Right hindlimb (tissue), 1 donor: ENCODE measurements around the gene DHRSX.
"Not testable (repeated sequence)": the region's sequence is repeated elsewhere in the genome, so short reads cannot be mapped to it uniquely, and the experiment has no call there.

Experiments
- DNase-seq: peaks from one replicate; pipeline ENCODE4 v3.0.0-alpha.2; 2018

The DHRSX gene

DNA sequence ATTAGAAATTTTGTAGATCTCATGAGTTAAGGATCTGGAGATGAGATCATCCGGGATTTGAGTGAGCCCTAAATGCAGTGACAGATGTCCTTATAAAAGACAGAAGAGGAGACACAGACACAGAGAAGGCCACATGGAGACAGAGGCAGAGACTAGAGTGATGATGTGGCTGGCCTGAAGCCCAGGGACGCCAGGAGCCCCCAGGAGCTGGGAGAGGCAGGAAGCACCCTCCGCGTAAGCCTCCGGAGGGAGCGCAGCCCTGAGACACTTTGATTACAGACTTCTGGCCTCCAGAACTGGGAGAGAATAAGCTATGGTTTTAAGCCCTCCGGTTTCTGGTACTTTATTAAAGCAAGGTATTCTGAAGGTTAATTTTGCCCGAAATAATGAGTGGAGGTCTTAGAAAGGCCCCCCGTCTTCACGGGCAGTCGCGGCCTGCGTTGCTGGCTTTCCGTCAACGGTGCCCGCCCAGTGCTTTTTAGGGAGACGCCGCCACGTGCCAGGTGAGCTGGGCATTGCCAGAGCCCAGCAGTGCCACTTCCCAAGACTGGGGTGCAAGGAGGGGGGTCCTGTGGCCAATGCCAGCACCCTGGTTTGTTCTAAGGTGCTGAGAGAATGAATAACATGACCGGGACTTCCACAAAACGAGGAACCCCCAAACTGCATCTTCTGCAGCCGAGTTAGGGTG, 8.1 kb downstream of the DHRSX start:
- DNase-seq, result no peak

DNA sequence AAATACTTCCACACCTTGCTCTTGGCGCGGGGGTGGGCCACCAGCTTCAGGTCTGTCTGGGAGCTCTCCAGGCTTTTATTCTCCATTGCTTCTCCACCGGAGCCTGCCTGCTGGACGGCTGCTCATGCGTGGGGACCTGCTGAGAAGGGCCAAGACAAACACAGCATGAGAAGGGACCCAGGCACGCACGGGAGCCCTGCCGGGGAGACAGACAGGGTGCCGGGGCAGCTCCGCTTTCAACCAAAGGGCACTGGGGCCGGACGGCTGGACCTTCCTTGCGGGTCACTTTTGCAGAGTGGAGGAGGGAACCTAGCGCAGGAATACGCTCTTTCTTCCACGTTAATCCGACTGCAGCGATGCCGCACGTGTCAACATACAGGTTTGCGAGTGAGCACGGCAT, 10.1 kb downstream of the DHRSX start:
- peak; percentile 8 for DNase-seq

DNA sequence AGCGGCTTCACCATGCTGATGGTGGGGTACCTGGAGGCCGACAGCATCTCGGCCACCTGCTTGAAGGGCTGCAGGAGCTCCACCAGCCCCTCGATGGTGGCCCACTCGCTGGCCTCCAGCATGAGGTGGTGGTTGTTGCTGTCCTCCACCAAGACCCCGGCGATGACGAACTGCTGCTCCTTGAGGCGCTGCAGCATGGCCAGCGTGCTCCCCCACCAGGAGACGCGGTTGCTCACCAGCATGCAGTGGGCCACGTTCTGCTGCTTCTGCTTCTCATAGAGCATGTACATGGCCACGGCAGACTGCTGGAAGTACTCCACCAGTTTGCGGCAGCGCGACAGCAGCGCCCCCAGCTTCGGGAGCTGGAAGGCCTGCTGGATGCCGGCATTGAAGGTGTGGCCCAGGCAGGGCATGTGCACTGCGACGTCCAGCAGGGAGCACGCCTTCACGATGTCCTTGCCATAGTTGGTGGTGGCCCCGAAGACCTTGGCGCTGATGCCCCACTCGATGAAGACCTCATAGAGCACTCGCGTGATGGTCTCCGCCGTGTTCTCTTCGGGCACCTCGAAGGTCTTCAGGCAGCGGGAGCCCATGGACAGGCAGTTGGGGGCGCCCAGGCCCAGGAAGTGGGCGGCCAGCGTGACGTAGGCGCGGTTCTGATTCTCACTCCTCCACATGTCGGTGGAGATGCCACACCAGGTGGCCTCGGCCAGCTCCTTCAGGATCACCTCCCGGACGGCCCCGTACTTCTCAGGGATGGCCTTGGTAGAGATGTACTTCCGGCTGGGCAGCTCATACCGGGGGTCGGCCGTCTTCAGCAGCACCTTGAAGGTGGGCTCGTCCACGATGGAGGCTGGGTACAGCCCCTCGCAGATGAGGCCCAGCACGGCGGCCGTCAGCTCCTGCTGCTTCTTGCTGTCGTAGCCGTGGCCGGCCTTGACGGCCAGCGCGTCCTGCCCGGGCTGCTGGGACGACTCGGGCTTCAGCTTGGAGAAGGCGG, 11.0 kb downstream of the DHRSX start:
- no peak for DNase-seq

DNA sequence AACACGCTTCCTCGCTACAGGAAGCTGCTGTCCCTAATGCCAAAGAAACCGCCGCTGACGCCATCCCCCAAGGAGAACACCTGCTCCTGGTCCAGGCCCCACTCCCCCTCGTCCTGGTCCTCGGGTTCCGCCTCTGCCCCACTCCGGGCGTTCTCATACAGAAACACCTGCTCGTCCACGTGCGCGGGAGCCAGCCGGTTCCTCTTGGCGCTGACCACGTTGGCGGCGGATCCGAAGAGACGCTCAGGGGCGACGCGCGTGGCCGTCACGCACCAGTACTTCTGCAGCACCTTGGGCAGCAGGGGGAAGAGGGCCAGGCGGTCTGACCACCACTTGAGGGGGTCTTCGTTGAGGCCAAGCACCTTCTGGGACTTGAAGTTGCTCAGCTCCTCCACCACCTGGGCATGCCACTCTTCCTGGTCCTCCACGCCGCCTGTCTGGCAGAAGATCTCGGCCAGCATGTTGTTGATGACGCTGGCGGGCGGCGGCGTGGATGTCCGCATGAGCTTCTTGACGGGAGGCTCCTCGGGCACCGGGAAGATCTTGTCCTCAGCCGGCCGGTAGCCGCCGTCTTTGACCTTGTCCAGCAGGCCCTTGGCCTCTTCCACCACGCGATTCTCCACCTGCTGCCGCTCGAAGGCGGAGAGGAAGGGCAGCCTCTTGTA, 12.0 kb downstream of the DHRSX start:
- no peak for DNase-seq

DNA sequence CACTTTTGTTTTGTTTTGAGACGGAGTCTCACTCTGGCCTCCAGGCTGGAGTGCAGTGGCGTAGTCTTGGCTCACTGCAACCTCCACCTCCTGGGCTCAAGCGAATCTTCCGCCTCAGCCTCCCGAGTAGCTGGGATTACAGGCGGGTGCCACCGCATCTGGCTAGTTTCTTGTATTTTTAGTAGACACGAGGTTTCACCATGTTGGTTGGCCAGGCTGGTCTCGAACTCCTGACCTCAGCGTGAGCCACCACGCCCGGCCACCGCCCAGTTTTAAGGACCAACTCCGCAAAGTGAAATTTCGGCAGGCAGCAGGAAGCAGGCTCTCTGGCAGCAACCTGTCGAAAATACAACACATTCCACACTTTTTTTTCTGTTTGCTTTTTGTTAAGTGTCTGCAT, 13.4 kb downstream of the DHRSX start:
- DNase-seq, result no peak

DNA sequence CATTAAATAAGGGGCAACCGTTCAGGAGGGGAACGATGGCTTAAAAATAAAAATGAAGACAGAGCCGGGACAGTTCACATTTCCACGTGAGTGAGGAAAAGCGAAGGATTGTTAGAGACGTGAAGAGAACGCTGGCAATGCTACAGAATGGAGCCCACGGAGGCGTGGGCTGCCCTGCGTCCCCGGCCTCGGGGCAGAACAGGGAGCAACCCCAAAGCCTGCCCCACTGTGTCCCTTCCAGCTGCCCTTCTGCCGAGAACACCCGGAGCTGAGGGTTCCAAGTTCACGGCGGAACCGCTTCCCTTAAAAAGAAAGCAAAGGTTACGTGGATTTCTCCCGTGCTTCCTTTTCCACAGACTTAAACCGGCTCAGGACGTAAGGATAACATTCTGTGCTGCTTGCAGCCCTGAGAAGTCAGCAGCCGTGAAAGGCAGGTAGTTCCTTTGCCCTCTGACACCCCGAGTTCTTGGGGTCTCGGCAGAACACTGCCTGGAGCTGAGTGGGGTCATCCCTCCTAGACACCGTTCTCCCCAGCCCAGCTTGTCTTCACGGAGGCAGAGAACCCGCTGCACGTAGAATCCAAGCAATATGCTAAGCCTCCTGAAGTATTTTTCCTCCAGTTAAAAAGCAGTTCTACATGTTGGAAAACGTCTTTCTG, 14.2 kb downstream of the DHRSX start:
- no peak for DNase-seq

DNA sequence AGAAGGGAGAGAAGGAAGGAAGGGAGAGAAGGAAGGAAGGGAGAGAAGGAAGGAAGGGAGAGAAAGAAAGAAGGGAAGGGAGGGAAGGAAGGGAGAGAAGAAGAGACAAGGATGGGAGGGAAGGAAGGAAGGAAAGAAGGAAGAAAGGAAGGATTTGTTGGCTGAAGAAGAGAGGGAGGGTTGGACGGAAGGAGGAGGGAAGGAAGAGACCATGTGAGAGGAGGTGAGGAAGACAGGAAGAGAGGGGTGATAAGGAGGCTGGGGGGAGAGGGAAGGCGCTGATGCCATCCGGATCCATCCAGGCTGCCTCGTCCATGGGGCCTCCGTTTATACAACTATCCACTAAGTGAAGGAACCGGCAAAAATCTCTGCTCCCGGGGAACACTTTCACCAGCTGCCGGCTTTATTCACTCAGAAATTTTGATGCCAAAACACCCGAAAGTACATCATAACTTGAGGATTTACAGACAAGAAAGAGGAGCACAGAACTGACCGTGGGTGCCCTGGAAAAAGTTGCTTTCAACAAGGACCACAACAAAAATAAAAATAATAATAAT, 14.9 kb downstream of the DHRSX start:
- no peak for DNase-seq

DNA sequence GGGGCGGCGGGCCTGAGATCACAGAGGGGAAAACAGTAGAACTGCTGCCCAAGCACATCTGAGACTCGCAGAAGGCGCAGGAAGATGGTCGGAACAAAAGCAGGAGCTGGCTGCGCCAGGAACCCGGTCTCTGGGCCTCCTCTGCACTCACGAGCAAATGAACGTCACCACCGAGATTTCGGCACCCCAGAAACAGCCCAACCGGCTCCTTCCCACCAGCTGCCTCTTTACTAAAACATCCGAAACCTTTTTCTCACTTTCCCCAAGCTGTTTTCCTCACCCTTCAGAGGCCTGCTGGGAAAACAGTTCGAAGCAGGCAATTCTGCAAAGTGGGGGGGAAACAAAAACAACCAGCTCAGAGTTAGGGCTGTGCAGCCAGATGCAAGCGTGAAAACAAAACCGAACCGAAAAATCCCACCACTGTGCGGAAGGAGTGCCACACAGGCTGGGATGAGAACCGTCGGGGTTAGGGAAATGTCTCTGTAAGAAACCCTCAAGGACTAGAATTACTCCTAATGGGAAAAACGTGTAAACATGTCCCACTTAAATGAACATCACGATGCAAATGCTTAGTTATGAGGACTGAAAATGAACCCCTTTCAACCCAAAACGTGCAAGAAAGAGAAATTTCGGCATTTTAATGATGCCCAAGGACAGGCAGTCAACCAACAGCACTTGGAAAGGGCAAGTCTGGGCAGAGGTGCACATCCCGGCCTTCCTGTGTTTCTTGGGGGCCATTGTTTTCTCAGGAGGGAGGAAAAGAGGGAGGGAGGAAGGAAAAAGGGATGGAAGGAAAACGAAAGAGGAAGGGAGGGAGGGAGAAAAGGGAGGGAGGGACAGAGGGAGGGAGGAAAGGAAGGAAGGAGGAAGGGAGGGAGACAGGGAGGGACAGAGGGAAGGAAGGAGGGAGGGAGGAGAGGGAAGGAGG, 15.8 kb downstream of the DHRSX start:
- DNase-seq, result peak; percentile 73

DNA sequence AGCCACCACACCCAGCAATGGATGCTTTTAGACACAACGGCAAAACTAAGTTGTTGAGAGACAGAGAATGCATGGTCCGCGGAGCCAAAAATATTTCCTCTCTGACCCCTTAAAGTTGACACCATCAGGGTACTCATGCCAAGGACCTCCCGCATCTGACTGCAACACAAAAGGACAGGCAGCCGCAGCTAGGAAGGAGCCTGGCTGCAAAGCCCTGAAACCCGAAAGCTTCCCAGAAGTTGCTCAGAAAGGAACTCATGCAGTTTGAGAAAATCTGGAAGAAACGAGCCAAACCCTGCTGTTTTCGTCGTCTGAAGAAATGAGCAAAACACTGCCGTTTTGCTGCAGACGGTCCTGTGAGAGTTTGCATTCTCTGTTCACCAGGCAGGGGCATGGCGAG, 16.5 kb downstream of the DHRSX start:
- peak; percentile 54 for DNase-seq

DNA sequence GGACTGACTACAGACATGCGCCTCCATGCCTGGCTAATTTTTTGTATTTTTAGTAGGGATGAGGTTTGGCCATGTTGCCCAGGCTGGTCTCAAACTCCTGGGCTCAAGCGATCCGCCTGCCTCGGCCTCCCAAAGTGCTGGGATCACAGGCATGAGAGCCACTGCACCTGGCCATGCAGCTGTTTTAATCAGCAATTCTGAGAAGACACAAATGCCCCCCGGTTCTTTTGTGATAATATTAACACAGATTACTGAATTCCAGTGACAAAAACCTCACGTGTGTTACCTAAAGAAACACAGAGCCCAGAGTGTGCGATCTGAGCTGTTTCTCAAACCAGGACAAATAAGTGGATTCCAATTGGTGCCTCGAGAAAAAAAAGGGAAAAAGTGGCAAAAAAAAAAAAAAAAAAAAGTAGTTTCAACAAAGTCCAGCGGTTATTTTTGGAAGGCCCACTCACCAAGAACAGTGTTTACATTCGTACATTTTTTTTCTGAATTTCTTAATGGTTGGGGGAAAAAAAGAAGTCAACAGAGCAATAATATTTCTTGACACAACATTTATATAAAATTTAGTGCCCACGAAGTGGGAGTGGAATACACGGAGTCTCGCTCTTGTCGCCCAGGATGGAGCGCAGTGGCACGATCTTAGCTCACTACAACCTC, 17.2 kb downstream of the DHRSX start:
- DNase-seq, result no peak

DNA sequence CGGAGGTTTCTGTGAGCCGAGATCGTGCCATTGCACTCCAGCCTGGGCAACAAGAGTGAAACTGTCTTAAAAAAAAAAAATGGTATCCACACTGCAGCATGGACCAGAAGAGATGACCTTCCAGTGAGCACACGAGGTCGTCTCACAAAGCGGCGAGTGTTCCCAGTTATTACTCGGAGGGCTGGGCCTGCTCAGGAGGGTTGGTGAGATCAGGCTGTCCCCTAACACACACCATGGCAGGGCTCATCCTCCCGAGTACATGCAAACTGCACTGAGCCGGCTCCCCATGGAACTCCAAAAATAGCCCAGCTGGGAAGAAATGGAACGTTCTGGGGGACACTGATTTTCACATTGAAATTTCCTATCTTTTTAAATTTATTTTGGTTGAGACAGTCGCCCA, 19.2 kb downstream of the DHRSX start:
- not testable (repeated sequence) for DNase-seq

DNA sequence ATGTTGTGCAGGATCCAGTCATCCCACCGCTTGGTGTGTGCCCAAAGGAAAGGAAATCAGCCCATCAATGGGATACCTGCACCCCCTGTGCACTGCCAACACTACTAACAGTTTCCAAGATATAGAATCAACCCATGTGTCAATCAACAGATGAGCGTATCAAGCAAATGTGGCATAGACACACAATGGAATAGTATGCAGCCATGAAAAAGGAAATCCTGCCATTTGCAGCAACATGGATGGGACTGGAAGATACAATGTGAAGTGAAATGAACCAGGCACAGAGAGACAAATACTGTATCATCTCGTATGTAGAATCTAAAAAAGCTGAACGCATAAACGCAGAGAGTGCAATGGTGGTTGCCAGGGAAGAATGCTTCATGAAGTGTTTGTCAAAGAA, 20.8 kb downstream of the DHRSX start:
- DNase-seq, result not testable (repeated sequence)

DNA sequence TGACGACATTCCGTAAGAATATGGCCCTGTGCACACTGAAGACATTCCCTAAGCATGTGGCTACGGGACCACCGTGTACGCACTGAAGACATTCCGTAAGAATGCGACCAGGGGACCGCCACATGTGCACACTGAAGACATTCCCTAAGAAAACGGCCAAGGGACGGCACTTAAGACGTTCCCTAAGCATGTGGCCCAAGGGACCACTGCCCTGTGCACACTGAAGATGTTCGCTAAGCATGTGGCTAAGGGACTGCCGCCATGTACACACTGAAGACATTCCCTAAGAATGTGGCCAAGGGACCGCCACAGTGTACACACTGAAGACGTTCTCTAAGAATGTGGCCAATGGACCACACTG, 21.4 kb downstream of the DHRSX start:
- DNase-seq, result no peak

DNA sequence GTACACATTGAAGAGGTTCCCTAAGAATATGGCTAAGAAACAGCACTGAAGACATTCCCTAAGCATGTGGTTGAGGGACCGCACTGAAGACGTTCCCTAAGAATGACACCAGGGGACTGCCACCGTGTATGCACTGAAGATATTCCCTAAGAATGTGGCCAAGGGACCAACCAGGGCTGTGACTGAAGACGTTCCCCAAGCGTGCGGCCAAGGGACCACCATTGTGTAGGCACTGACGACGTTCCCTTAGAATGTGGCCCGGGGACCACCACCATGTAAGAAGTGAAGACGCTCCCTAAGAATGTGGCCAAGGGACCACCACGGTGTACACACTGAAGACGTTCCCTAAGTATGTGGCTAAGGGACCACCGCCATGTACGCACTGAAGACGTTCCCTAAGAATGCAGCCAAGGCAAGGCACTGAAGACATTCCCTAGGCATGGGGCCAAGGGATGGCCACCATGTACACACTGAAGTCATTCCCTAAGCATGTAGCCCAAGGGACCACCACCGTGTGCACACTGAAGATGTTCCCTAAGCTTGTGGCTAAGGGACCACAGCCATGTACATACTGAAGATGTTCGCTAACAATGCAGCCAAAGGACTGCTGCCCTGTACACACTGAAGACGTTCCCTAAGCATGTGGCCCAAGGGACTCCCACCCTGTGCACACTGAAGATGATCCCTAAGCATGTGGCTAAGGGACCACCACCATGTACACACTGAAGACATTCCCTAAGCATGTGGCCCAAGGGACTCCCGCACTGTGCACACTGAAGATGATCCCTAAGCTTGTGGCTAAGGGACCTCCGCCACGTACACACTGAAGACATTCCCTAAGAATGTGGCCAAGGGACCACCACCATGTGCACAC, 22.0 kb downstream of the DHRSX start:
- no peak for DNase-seq

DNA sequence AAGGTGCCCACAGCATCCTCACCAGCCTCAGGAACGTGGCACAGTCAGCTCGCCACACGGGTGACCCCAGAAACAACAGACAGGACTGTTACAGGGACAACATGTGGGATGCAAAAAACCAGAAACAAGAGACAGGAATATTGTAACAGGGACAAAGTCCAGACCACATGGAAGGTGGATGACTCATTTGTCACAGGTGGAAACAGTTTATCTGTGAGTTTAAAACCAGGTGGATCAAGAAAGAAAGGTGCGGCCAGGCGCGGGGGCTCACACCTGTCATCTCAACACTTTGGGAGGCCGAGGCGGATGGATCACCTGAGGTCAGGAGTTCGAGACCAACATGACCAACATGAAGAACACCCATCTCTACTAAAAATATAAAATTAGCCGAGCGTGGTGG, 23.5 kb downstream of the DHRSX start:
- not testable (repeated sequence) for DNase-seq

DNA sequence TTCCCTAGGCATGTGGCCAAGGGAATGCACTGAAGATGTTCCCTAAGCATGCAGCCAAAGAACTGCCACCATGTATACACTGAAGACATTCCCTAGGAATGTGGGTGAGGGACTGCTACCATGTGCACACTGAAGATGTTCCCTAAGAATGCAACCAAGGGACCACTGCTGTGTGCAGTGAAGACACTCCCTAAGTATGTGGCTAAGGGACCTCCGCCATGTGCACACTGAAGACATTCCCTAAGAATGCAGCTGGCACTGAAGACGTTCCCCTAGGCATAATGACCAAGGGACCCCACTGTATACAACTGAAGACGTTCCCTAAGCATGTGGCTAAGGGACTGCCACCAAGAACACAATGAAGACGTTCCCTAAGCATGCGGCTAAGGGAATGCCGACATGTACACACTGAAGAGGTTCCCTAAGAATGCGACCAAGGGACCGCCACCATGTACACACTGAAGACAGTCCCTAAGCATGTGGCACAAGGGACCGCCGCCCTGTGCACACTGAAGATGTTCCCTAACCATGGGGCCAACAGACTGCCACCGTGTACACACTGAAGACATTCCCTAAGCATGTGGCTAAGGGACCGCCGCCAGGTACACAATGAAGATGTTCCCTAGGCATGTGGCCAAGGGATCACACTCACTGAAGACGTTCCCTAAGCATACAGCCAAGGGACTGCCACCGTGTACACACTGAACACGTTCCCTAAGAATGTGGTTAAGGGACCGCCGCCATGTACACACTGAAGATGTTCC, 25.6 kb downstream of the DHRSX start:
- DNase-seq, result no peak

DNA sequence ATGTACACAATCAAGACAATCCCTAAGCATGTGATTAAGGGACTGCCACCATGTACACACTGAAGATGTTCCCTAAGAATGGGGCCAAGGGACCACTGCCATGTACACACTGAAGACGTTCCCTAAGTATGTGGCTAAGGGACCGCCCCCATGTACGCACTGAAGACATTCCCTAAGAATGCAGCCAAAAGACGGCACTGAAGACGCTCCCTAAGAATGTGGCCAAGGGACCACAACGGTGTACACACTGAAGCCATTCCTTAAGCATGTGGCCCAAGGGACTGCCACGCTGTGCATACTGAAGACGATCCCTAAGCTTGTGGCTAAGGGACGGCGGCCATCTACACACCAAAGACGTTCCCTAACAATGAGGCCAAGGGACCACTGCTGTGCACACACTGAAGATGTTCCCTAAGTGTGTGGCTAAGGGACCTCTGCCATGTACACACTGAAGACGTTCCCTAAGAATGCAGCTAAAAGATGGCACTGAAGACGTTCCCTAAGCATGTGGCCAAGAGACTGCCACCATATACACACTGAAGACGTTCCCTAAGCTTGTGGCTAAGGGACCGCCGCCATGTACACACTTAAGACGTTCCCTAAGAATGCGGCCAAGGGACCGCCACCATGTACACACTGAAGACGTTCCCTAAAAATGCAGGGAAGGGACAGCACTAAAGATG, 26.4 kb downstream of the DHRSX start:
- no peak for DNase-seq

DNA sequence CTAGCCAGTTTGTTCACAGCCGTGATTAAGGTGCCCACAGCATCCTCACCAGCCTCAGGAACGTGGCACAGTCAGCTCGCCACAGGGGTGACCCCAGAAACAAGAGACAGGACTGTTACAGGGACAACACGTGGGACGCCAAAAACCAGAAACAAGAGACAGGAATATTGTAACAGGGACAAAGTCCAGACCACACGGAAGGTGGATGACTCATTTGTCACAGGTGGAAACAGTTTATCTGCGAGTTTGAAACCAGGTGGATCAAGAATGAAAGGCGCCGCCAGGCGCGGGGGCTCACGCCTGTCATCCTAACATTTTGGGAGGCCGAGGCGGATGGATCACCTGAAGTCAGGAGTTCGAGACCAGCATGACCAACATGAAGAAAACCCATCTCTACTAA, 27.7 kb downstream of the DHRSX start:
- DNase-seq, result peak; percentile 6

DNA sequence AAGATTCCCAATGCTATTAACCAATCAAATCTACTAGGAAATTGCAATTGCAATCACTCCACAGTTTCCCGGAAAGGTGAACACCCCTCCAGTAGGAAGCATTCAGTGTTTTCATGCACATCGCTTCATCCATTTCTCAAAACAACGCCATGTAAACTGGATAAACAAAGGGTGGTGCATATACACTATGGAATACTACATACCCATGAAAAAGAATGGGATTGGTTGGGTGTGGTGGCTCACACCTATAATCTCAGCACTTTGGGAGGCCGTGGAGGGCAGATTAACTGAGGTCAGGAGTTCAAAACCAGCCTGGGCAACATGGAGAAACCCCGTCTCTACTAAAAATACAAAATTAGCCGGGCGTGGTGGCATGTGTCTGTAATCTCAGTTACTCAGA, 29.1 kb downstream of the DHRSX start:
- no peak for DNase-seq
